Mesenchymal stem cell (in vitro differentiated cells and primary cell): ENCODE data around the gene PHIP.
"Not testable (repeated sequence)": the region's sequence is repeated elsewhere in the genome, so short reads cannot be mapped to it uniquely, and the experiment has no call there.

Experiments
- DNase-seq: peaks from one replicate; pipeline ENCODE4 v3.0.0-alpha.2; 2013
- H2AFZ ChIP-seq: one replicate; pipeline ENCODE4 v1.6.1; 2013; ENCODE audit warnings: low read depth, mild to moderate bottlenecking, control low read depth, inconsistent platforms, low read length, moderate library complexity
- H2AK5ac ChIP-seq: 2 replicates; pipeline ENCODE4 v1.6.1; 2013; ENCODE audit warnings: low read length, moderate library complexity, mild to moderate bottlenecking, inconsistent platforms; ENCODE audit not compliant: severe bottlenecking
- H2BK120ac ChIP-seq: one replicate; pipeline ENCODE4 v1.6.1; 2013; ENCODE audit warnings: low read depth, mild to moderate bottlenecking, inconsistent platforms, low read length, moderate library complexity
- H2BK12ac ChIP-seq, 2 experiments: one replicate each; pipeline ENCODE4 v1.6.1; 2013; ENCODE audit warnings: inconsistent platforms in 2 of 2, low read length in 2 of 2, mild to moderate bottlenecking in 2 of 2, moderate library complexity in 2 of 2, control low read depth in 1 of 2
- H2BK15ac ChIP-seq: one replicate; pipeline ENCODE4 v1.6.1; 2013; ENCODE audit warnings: mild to moderate bottlenecking, low read depth, inconsistent platforms; ENCODE audit not compliant: poor library complexity, severe bottlenecking
- H2BK5ac ChIP-seq: 2 replicates; pipeline ENCODE4 v1.6.1; 2013; ENCODE audit warnings: low read depth, mild to moderate bottlenecking, low read length, control low read depth, inconsistent platforms; ENCODE audit not compliant: poor library complexity, severe bottlenecking
- H3K14ac ChIP-seq, 2 experiments: one replicate each; pipeline ENCODE4 v1.6.1; 2013; ENCODE audit warnings: inconsistent platforms in 2 of 2, low read length in 2 of 2, control low read depth in 1 of 2, mild to moderate bottlenecking in 1 of 2, moderate library complexity in 1 of 2
- H3K18ac ChIP-seq, 2 experiments: one replicate each; pipeline ENCODE4 v1.6.1; 2013; ENCODE audit warnings: inconsistent platforms in 2 of 2, low read length in 2 of 2, control low read depth in 1 of 2, low read depth in 1 of 2, mild to moderate bottlenecking in 1 of 2
- H3K23ac ChIP-seq, 2 experiments: one replicate each; pipeline ENCODE4 v1.6.1; 2013; ENCODE audit warnings: inconsistent platforms in 2 of 2, low read length in 2 of 2, mild to moderate bottlenecking in 2 of 2, moderate library complexity in 2 of 2, control low read depth in 1 of 2
- H3K27ac ChIP-seq: 2 replicates; pipeline ENCODE4 v1.5.1; 2013; ENCODE audit warnings: mild to moderate bottlenecking, moderate library complexity, low read length, control low read depth, inconsistent platforms; ENCODE audit not compliant: poor library complexity, severe bottlenecking
- H3K27me3 ChIP-seq, 2 experiments: 2 replicates each; pipeline versions ENCODE4 v1.6.1 to v1.7.0; 2013; ENCODE audit warnings: low read length in 2 of 2, mild to moderate bottlenecking in 2 of 2, moderate library complexity in 2 of 2, control low read depth in 1 of 2, inconsistent platforms in 1 of 2; ENCODE audit not compliant: control insufficient read depth in 1 of 2, insufficient read depth in 1 of 2
- H3K36me3 ChIP-seq, 2 experiments: 2 replicates each; pipeline versions ENCODE4 v1.6.1 to v1.7.0; 2013; ENCODE audit warnings: low read length in 2 of 2, control low read depth in 1 of 2, inconsistent platforms in 1 of 2, low read depth in 1 of 2, mild to moderate bottlenecking in 1 of 2; ENCODE audit not compliant: insufficient read depth in 2 of 2, control insufficient read depth in 1 of 2
- H3K4ac ChIP-seq, 2 experiments: one replicate each; pipeline ENCODE4 v1.6.1; 2013; ENCODE audit warnings: inconsistent platforms in 2 of 2, low read length in 2 of 2, mild to moderate bottlenecking in 2 of 2, moderate library complexity in 2 of 2, control low read depth in 1 of 2, low read depth in 1 of 2
- H3K4me1 ChIP-seq: 2 replicates; pipeline ENCODE4 v1.6.1; 2013; ENCODE audit warnings: low read depth, low read length, control low read depth; ENCODE audit not compliant: control insufficient read depth, insufficient read depth
- H3K4me2 ChIP-seq: 2 replicates; pipeline ENCODE4 v1.6.1; 2013; ENCODE audit warnings: low read length, mild to moderate bottlenecking, inconsistent platforms; ENCODE audit not compliant: poor library complexity, severe bottlenecking
- H3K4me3 ChIP-seq, 2 experiments: 2 replicates each; pipeline versions ENCODE4 v1.5.1 to v1.7.0; 2013; ENCODE audit warnings: low read length in 2 of 2, mild to moderate bottlenecking in 2 of 2, control low read depth in 1 of 2, low read depth in 1 of 2; ENCODE audit not compliant: insufficient read depth in 1 of 2
- H3K79me1 ChIP-seq: replicated peaks from 2 replicates; pipeline ENCODE4 v1.6.1; 2013; ENCODE audit warnings: mild to moderate bottlenecking, control low read depth, low read length, inconsistent platforms; ENCODE audit not compliant: poor library complexity, severe bottlenecking
- H3K9ac ChIP-seq: 2 replicates; pipeline ENCODE4 v1.7.0; 2013; ENCODE audit warnings: mild to moderate bottlenecking, low read length, moderate library complexity
- H3K9me3 ChIP-seq: 2 replicates; pipeline ENCODE4 v1.7.0; 2013; ENCODE audit warnings: mild to moderate bottlenecking, low read length; ENCODE audit not compliant: control insufficient read depth
- H4K8ac ChIP-seq: one replicate; pipeline ENCODE4 v1.6.1; 2013; ENCODE audit warnings: inconsistent platforms, mild to moderate bottlenecking, low read length, moderate library complexity
- H4K91ac ChIP-seq: one replicate; pipeline ENCODE4 v1.6.1; 2013; ENCODE audit warnings: mild to moderate bottlenecking, low read length, inconsistent platforms
- WGBS: methylation state at CpG from one replicate; pipeline ENCODE4 v1.1.7; 2013; ENCODE audit warnings: mixed read lengths; 5-methylcytosine and 5-hydroxymethylcytosine counted together

The PHIP gene

DNA sequence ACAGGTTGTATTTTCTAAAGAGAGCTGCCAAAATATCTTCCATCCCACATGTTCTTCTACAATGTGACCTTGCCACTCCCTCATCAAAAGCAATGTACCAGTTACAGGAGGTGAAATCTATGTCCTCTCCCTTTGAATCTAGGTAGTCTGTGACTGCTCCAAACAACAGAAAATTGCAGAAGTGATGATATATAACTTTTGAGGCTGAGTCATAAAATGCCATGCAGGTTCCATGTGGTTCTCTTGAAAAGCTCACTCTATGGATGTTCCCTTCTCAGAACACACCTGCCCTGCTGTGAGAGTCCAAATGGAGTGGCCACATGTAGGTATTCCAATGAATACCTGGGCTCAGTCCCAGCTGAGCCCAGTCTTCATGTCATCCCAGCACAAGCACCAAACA is 16.9 kb upstream of the PHIP start:
- H2BK15ac ChIP-seq = no peak overlapping the region
- H2BK12ac ChIP-seq = no peak overlapping the region
- H3K23ac ChIP-seq = no peak overlapping the region
- H3K79me1 ChIP-seq = no peaks in the 10 kb centered on the region
- H4K8ac ChIP-seq = no peak overlapping the region
- no peak overlapping the region for H2AFZ ChIP-seq
- no peak overlapping the region for H2BK120ac ChIP-seq
- H3K14ac ChIP-seq = no peak overlapping the region
- H3K4ac ChIP-seq = no peak overlapping the region
- no peaks in the 10 kb centered on the region for H3K4me1 ChIP-seq
- H3K27ac ChIP-seq = no peak overlapping the region
- no peak overlapping the region for H3K4me3 ChIP-seq
- no peaks in the 10 kb centered on the region for H3K9me3 ChIP-seq
- no peak overlapping the region for H4K91ac ChIP-seq
- no peaks in the 10 kb centered on the region for H3K36me3 ChIP-seq
- no peaks in the 10 kb centered on the region for H3K27me3 ChIP-seq
- H2AK5ac ChIP-seq = no peak overlapping the region
- H3K4me2 ChIP-seq = no peak overlapping the region
- no peak overlapping the region for H3K9ac ChIP-seq
- H2BK5ac ChIP-seq = no peak overlapping the region
- no peak overlapping the region for H3K18ac ChIP-seq
- DNase-seq = no peak

DNA sequence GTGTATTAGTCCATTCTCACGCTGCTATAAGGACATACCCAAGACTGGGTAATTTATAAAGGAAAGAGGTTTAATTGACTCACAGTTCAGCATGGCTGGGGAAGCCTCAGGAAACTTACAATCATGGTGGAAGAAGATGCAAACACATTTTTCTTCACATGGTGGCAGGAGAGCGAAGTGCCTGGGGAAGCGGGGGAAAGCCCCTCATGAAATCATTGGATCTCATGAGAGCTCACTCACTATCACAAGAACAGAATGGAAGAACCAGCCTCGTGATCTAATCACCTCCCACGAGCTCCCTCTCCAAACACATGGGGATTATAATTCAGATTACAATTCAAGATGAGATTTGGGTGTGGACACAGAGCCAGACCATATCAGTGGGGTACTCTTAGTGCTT is 13.7 kb upstream of the PHIP start:
- H3K14ac ChIP-seq, H3K4ac ChIP-seq, H2BK5ac ChIP-seq, H2AFZ ChIP-seq, H3K27me3 ChIP-seq, H3K18ac ChIP-seq, H3K36me3 ChIP-seq, H3K79me1 ChIP-seq, H2BK12ac ChIP-seq, H4K8ac ChIP-seq, H2AK5ac ChIP-seq, H3K4me2 ChIP-seq, DNase-seq, H3K4me3 ChIP-seq, H3K9me3 ChIP-seq, H3K27ac ChIP-seq, H2BK120ac ChIP-seq, H3K9ac ChIP-seq, H3K23ac ChIP-seq, H2BK15ac ChIP-seq, H4K91ac ChIP-seq, H3K4me1 ChIP-seq: not testable (repeated sequence)
- 62% methylated on average over 3 of the region's 5 CpGs for WGBS

DNA sequence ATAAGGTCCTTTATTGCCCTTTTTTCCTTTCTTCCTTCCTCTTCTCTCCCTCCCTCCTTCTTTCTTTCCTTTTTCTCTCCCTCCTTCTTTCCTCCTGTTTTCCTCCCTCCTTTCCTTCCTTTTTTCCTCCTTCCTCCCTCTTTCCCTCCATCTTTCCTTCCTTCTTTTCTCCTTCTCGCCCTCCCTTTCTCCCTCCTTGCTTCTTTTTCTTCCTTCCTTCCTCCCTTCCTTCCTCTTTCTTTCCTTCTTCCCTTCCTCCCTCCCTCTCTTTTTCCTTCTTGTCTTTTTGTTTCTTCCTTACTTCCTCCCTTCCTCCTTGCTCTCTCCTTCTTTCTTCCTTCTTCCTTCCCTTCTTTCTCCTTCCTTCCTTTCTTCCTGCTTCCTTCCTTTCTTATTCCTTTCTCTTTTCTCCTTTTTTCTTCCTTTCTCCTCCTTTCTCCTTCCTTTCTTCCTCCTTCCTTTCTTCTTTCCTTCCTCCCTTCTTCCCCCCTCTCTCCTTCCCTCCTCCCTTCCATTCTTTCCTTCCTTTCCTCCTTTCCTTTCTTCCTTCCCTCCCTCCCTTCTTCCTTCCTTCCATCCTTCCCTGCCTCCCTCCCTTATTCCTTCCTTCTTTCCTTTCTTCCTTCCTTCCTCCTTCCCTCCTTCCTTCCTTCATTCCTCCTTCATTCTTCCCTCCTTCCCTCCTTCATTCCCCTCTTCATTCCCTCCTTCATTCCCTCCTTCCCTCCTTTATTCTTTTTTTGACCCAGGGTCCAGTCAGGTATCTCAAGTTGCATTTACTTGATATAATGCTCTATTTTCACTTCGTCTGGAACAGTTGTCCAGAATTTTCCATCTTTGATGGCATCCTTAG is 11.7 kb upstream of the PHIP start:
- no peak overlapping the region for H2AFZ ChIP-seq
- no peaks in the 10 kb centered on the region for H3K27me3 ChIP-seq
- no peak overlapping the region for H2BK5ac ChIP-seq
- H3K27ac ChIP-seq = no peak overlapping the region
- H3K9ac ChIP-seq = no peak overlapping the region
- H2BK12ac ChIP-seq = no peak overlapping the region
- no peak overlapping the region for H2AK5ac ChIP-seq
- no peaks in the 10 kb centered on the region for H3K9me3 ChIP-seq
- no peak for DNase-seq
- no peak overlapping the region for H3K23ac ChIP-seq
- no peaks in the 10 kb centered on the region for H3K36me3 ChIP-seq
- no peak overlapping the region for H2BK15ac ChIP-seq
- no peaks in the 10 kb centered on the region for H3K79me1 ChIP-seq
- no peak overlapping the region for H2BK120ac ChIP-seq
- H3K18ac ChIP-seq = no peak overlapping the region
- H4K91ac ChIP-seq = no peak overlapping the region
- H3K4ac ChIP-seq = no peak overlapping the region
- H4K8ac ChIP-seq = no peak overlapping the region
- H3K4me1 ChIP-seq = no peaks in the 10 kb centered on the region
- no peak overlapping the region for H3K14ac ChIP-seq
- no peak overlapping the region for H3K4me2 ChIP-seq
- 90% methylated on average over 2 of the region's 2 CpGs for WGBS
- H3K4me3 ChIP-seq = no peak overlapping the region

DNA sequence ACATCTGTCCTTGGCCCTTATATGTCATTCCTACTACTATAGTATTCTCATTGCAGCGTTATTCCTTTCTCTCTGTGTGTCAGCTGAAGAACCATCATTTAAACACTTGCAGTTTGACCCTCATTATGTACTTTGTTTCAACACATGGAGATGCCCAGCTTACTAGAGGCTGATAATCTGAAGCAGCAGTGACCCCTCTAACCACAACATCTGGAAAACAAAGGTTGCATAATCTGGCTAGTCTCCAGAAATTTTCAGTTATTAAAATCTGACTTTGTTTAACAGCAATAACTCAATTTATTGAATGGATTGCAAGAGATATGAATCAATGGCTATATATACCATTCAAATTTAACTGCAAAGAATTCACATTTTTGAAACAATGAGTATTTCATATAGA is 6.6 kb upstream of the PHIP start:
- Histone ChIP-seq H3K36me3 (no peaks in the 10 kb centered on the region), H2BK120ac (no peak overlapping the region), H3K4ac (no peak overlapping the region), H3K4me3 (peak overlapping the region in 1 of 2 experiments; percentile 56), H2BK15ac (no peak overlapping the region), H4K91ac (no peak overlapping the region), H3K14ac (no peak overlapping the region), H2AK5ac (no peak overlapping the region), H2AFZ (no peak overlapping the region), H3K79me1 (no peaks in the 10 kb centered on the region), H3K4me1 (no peaks in the 10 kb centered on the region), H3K23ac (no peak overlapping the region), H3K9me3 (no peaks in the 10 kb centered on the region), H3K4me2 (no peak overlapping the region), H3K9ac (no peak overlapping the region), H2BK12ac (no peak overlapping the region), H2BK5ac (no peak overlapping the region), H4K8ac (no peak overlapping the region), H3K18ac (no peak overlapping the region), H3K27ac (no peak overlapping the region), H3K27me3 (no peaks in the 10 kb centered on the region)
- 91% methylated on average over 1 of the region's 1 CpG for WGBS
- no peak for DNase-seq
